Measurements from ENCODE around the gene ZC3H15.

DNA sequence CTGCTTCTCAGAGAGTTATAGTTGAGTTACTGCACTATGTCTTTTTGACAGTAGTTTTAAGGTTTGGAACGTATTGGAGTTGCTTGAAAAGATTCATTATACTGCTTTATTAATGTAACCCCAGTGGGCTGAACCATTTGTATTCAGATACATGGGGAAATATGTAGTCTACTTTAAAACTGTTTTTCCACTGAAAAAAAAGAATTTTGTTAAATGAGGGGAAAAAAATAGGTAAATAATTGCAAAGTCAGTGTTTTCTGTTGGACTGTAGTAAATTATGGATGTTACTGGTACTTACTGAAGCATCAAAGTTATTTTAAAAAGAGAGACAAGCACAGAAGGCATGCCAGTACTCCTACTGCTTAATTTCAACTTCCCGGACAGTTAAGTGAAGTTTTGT, 36.4 kb downstream of the ZC3H15 start:
- TF ChIP-seq YY1 (IDR thresholded peaks at IDR 0.05; ENCODE audit: insufficient read depth, insufficient read length) (no peak), ZNF274 (IDR thresholded peaks at IDR 0.05; ENCODE audit: low read depth, low read length) (no peak), SUZ12 (IDR thresholded peaks at IDR 0.05; ENCODE audit: extremely low read depth, insufficient read depth, insufficient read length) (no peak)

Data from NT2/D1 (cell line).